ENCODE data around the gene GRIA4. TPM values are rescaled to one million over a fixed set of nuclear protein-coding genes. Genes with fewer than 3 reads are reported as not detected.

GRIA4 gene
- total RNA-seq, 2 experiments from 2014 or later, result not detected

DNA sequence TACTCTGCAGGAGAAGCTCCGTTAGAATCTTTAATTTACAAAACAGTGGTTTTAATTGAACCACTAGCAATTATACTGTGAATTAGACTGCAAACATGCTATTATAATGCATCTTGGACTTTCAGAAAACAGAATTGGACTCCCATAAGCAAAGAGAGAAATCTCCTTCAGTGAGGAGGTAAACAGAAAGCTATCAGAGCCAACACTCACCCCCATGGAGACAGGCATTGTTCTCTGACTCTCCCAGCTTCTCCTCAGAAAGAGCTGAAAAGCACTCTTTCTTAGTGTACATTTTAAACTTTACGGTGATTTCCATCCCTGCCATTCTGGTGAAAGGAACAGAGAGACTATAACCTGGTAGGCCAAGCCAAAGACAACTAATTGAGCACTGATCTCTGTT is 176.9 kb downstream of the GRIA4 start:
- H3K27me3 Mint-ChIP-seq, result no peaks in the 10 kb centered on the region
- ChIA-PET CTCF (no interaction called here), POLR2A (no interaction called here)
- ATAC-seq (no peak), DNase-seq (no peak)
- H3K9me3 Mint-ChIP-seq, result no peaks in the 10 kb centered on the region
- H3K27ac Mint-ChIP-seq, result no peak overlapping the region
- no peaks in the 10 kb centered on the region for H3K4me1 Mint-ChIP-seq (ENCODE audit: low read depth)
- TF ChIP-seq, protein P1, sequence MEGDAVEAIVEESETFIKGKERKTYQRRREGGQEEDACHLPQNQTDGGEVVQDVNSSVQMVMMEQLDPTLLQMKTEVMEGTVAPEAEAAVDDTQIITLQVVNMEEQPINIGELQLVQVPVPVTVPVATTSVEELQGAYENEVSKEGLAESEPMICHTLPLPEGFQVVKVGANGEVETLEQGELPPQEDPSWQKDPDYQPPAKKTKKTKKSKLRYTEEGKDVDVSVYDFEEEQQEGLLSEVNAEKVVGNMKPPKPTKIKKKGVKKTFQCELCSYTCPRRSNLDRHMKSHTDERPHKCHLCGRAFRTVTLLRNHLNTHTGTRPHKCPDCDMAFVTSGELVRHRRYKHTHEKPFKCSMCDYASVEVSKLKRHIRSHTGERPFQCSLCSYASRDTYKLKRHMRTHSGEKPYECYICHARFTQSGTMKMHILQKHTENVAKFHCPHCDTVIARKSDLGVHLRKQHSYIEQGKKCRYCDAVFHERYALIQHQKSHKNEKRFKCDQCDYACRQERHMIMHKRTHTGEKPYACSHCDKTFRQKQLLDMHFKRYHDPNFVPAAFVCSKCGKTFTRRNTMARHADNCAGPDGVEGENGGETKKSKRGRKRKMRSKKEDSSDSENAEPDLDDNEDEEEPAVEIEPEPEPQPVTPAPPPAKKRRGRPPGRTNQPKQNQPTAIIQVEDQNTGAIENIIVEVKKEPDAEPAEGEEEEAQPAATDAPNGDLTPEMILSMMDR (IDR thresholded peaks at IDR 0.05), result no peak
- intact Hi-C loops (cut with micrococcal nuclease), result no loop called here
- H3K4me3 Mint-ChIP-seq, result no peak overlapping the region
- no peaks in the 10 kb centered on the region for H3K36me3 Mint-ChIP-seq (ENCODE audit: low read depth)

DNA sequence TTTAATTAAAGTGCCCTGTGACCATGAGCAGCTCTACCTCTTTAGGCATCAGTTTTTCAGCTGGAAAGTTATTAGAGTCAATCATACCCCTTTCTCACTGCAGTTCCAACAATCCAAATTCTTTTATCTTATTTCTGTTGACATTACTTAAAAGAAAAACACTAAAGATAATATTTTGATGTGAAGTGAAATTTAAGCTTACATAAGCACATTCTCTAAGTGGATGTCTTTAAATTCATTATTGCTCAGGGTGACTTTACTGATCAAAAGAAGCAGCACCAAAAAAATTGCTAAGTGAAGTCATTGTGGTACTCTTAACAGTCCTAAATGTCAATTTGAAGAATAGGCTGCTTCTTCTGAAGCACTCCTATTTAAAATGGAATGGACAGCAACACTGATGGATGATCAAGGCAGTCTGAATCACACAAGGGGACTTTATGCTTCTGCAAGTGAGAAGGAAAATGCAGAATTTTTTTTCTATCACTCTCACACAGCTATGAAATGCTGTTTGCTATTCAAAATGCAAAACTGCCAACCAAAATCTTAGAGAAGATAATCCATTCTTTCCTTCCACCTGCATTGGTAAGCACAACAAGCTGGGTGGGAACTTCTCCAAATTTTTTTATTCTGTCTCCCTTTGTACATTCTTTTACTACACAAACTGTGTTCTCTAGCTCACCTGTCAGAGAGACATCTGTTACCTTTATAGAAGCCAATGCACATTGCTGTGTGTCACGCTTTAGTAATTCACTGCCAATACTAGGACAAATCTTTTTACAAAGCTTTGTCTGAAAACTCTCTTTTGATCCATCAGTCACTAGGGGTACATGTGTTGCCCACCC is 179.9 kb downstream of the GRIA4 start:
- ChIA-PET POLR2A (no interaction called here), CTCF (no interaction called here)
- intact Hi-C loops (cut with micrococcal nuclease), result no loop called here
- TF ChIP-seq, protein P1 (IDR thresholded peaks at IDR 0.05), result no peak
- DNase-seq (no peak), ATAC-seq (no peak)
- Mint-ChIP-seq H3K9me3 (no peaks in the 10 kb centered on the region), H3K4me1 (ENCODE audit: low read depth) (no peaks in the 10 kb centered on the region), H3K4me3 (no peak overlapping the region), H3K36me3 (ENCODE audit: low read depth) (no peaks in the 10 kb centered on the region), H3K27ac (no peak overlapping the region), H3K27me3 (no peaks in the 10 kb centered on the region)

DNA sequence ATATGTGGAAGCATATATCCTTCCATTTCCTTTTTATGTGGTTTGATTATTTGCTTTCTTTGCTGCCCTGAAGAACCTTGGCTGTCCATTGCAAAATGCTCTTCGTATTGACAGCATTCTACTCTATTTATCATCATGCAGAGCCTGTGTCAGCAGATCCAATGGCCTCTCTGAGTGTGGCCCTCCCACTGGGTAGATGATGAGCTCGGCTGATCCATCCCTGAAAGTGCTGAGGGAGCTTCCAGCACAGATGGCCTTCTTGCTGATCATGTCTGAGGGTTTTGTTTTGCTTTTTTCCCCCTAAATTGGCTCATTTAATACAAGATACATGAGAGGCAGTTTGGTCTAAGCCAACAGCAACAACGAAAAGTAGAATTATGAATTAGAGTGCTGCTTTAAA is 181.0 kb downstream of the GRIA4 start:
- H3K9me3 Mint-ChIP-seq, result no peaks in the 10 kb centered on the region
- no peaks in the 10 kb centered on the region for H3K36me3 Mint-ChIP-seq (ENCODE audit: low read depth)
- no peak overlapping the region for H3K27ac Mint-ChIP-seq
- ChIA-PET POLR2A (no interaction called here), CTCF (no interaction called here)
- TF ChIP-seq, protein P1 (IDR thresholded peaks at IDR 0.05), result no peak
- no peak overlapping the region for H3K4me3 Mint-ChIP-seq
- intact Hi-C loops (cut with micrococcal nuclease), result no loop called here
- H3K27me3 Mint-ChIP-seq, result no peaks in the 10 kb centered on the region
- H3K4me1 Mint-ChIP-seq (ENCODE audit: low read depth), result no peaks in the 10 kb centered on the region
- DNase-seq, result no peak
- no peak for ATAC-seq

DNA sequence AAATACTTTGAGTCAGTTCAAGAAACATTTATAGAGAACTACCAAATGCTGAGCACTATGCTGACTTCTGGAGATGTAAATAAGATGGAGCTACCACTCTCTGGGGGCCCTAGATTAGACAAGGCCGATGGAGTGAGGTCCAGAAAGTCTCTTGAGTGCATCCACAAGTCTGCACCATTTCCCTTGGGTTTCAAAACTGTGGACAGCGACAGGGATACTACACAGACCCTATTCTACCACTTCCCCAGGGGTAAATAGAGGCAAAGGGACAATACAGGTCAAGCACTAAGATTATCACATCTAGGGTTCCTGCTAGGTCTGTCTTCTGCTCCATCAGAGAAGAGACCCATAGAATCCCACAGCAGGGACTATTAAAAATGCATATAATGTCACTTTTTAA is 183.2 kb downstream of the GRIA4 start:
- Mint-ChIP-seq H3K27me3 (no peaks in the 10 kb centered on the region), H3K27ac (no peak overlapping the region), H3K4me3 (no peak overlapping the region), H3K4me1 (ENCODE audit: low read depth) (no peaks in the 10 kb centered on the region), H3K36me3 (ENCODE audit: low read depth) (no peaks in the 10 kb centered on the region), H3K9me3 (no peaks in the 10 kb centered on the region)
- intact Hi-C loops (cut with micrococcal nuclease), result no loop called here
- ATAC-seq (no peak), DNase-seq (no peak)
- ChIA-PET CTCF (no interaction called here), POLR2A (no interaction called here)
- TF ChIP-seq, protein P1 (IDR thresholded peaks at IDR 0.05), result no peak

DNA sequence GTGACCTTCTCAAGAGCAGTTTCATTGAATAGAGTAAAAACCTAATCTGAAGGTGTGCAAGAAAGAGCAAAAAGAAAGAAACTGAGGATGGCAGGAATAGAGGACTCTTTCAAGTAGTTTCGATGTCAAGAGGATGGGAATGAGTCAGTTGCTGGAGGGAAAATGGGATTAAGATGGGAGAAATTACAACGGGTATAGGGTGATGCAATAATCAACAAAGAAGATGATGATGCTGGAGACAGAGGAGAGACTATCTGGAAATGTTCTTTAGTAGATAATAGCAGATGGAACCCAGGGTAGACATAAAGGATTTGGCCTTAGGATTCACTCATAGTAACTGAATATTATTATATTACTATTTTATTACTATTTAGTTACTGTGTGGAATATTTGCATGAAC is 189.4 kb downstream of the GRIA4 start:
- ChIA-PET POLR2A (no interaction called here), CTCF (no interaction called here)
- no peaks in the 10 kb centered on the region for H3K4me1 Mint-ChIP-seq (ENCODE audit: low read depth)
- DNase-seq (no peak), ATAC-seq (no peak)
- no peaks in the 10 kb centered on the region for H3K27me3 Mint-ChIP-seq
- H3K9me3 Mint-ChIP-seq, result no peaks in the 10 kb centered on the region
- no peak overlapping the region for H3K4me3 Mint-ChIP-seq
- intact Hi-C loops (cut with micrococcal nuclease), result no loop called here
- no peaks in the 10 kb centered on the region for H3K36me3 Mint-ChIP-seq (ENCODE audit: low read depth)
- TF ChIP-seq, protein P1 (IDR thresholded peaks at IDR 0.05), result no peak
- no peak overlapping the region for H3K27ac Mint-ChIP-seq
